Fibroblast of the aortic adventitia (primary cell): Measurements from ENCODE around the gene INPPL1. TPM values are rescaled to one million over a fixed set of nuclear protein-coding genes. Genes with fewer than 3 reads are reported as not detected.

Source experiments
- DNase-seq: peaks from one replicate; pipeline ENCODE4 v3.0.0-alpha.2; 2010; ENCODE audit warnings: low read depth
- H3K4me3 ChIP-seq: 2 replicates; pipeline ENCODE4 v1.5.1; 2011; ENCODE audit warnings: low read depth, mild to moderate bottlenecking, control low read depth, low read length, moderate library complexity
- CTCF ChIP-seq: IDR thresholded peaks from 2 replicates; pipeline ENCODE4 v1.5.1; 2011; ENCODE audit warnings: mild to moderate bottlenecking, low read length, control low read depth, inconsistent platforms; ENCODE audit not compliant: insufficient read depth
- total RNA-seq: library from RNA; depleted of rRNA; stranded (reverse); fragments of >200 nt; gene quantifications from 2 replicates; pipeline ENCODE4 v1.2.3, GENCODE V29; 2012; ENCODE audit warnings: low replicate concordance

The INPPL1 gene
- total RNA-seq, 1 donor, result 54.6 TPM

GRCh38 chr11:72218251-72218745 is 6.3 kb upstream of the INPPL1 start:
- no peak for DNase-seq
- H3K4me3 ChIP-seq, result no peak overlapping the region
- TF ChIP-seq CTCF, result no peak

DNA sequence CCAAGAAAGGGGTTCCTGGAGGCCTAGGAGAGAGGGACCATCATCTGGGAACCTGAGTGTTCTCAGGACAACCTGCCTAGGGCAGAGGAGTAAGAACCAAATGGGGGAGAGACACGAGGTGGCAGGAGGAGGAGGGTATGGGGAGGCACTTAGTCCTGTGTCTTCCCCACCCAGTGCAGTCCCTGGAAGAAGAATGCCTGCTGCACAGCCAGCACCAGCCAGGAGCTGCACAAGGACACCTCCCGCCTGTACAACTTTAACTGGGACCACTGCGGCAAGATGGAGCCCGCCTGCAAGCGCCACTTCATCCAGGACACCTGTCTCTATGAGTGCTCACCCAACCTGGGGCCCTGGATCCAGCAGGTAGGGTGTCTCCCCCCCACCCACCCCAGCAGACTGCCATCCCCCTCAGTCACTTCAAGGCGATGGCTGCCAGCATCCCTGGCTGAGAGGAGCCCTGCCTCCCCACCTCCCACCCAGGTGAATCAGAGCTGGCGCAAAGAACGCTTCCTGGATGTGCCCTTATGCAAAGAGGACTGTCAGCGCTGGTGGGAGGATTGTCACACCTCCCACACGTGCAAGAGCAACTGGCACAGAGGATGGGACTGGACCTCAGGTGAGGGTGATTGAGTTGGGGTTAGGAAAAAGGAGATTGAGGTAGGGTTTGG is 3.7 kb upstream of the INPPL1 start:
- DNase-seq, result no peak
- H3K4me3 ChIP-seq, result no peak overlapping the region

GRCh38 chr11:72221386-72222075 is 3.0 kb upstream of the INPPL1 start:
- TF ChIP-seq CTCF, result no peak
- DNase-seq, result no peak
- no peak overlapping the region for H3K4me3 ChIP-seq

More for the DNA sequence above, 3.7 kb upstream of the INPPL1 start:
- TF ChIP-seq CTCF, result no peak

DNA sequence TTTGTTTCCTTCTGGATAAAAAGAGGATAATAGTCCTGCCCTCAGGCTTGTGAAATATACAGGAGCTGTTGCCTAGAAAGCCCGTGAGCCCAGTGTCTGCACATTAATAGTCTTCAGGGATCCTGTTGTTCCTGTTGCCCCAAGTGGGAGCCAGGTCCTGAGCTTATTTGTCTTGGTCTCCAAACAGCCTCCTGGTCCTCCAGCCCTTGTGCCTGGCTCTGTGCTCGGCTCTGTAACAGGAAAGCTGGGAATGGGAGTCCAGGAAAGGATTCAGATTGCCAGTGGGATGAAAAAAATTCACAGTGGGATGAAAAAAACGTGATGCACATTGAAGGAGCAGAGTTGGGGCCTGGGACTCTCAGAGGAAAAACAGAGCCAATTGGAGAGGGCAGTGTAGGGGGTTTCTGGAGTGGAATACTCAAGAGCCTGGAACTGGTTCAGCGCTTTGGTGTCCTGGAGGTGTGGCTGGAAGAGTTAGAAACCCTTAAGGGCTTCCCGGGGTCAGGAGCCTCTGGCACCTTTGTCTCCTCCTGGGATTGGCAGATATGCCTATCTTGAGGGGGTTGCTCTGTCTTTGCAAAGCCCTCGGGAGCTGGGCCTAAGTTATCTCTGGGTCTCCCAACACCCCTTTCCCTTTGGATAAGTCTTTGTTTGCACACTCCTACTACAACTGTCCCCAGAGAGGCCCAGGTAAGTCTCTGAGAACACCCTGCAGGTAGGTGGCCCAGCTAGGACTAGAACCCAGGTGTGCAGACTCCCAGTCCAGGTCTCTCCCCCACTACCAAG is 2.3 kb upstream of the INPPL1 start:
- H3K4me3 ChIP-seq, result peak overlapping the region; percentile 91
- no peak for TF ChIP-seq CTCF
- DNase-seq, result no peak

GRCh38 chr11:72222907-72223614 is 1.5 kb upstream of the INPPL1 start:
- peak overlapping the region; percentile 91 for H3K4me3 ChIP-seq
- peak; percentile 40 for TF ChIP-seq CTCF
- DNase-seq, result peak; percentile 87
